ENCODE results near the gene MRPL24.
A peak's percentile ranks its signal among the peaks of the same experiment; 100 is the strongest.

The MRPL24 gene

DNA sequence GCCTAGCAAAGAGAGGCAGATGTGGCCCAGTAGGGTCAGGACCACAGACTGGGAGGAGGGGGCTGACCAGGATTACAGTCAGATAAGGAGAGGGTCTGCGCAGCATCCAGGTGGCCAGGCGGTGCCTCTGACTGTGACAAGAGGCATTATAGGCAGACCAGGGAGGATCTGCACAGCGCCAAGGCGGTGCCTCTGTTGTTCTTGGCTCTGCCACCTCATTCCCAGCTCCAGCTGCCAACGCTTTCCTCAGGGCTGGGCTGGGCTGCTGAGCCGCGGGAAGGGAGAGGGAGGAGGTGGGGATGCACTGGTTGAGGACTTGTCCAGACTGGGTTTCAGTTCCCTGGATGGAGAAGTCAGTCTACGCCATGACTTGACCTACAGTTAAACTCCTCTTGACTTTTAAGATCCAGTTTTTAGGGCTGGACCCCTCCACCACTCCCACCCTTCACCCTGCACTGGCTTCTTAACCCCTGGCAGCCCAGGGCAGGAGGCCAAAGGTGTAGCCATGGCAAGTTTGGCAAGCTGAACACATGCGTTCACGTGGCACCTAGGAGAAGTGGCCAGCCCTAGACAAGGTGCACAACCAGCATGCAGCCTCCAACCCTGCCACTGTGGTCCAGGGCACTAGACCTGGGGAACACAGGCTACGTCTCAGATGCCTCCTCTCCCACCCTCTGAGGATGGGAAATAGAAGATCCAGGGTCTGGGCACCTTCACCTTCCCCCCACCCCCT, 31.0 kb downstream of the MRPL24 start:
- no peak for DNase-seq (ENCODE audit: low spot score)

DNA sequence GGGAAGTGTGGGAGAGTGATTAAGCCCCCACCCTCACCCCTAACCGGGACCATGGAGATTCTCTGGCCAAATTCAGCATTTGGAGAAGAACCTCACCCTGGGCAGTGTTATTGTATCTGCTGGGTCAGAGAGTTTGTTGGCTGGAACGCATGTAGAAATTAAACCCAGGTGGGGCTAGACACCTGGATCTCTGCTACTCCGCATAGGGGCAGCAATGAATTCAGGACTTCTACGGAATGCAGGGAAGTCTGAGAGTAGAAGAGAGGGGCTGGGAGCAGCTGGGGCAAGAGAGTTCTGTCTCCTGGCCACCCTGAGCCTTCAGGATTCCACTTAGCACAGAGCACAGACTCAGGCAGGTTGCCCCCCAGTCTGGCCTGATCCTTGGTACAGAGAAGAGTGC, 31.9 kb downstream of the MRPL24 start:
- DNase-seq (ENCODE audit: low spot score), result no peak

DNA sequence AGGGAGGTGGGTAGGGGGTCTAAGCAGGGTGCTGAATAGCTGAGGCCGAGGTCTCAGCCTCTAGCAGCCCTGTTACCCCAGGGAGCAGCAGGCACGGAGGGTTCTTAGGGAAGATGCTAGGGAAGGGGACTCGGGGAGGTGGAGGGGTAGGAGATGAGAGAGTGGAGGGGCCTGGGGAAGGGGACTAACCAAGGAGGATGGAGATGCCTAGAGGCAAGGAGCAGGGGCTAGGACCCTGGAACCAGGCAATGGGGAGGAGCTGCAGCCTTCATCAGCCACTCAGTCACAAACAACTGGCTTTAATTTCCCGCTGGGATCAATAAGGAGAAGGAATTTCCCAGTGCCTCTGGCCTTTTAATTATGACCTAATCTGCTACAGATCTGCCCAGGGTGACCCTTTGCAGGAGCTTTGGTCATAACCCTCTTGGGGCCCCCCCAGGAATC, 32.6 kb downstream of the MRPL24 start:
- no peak for DNase-seq (ENCODE audit: low spot score)

DNA sequence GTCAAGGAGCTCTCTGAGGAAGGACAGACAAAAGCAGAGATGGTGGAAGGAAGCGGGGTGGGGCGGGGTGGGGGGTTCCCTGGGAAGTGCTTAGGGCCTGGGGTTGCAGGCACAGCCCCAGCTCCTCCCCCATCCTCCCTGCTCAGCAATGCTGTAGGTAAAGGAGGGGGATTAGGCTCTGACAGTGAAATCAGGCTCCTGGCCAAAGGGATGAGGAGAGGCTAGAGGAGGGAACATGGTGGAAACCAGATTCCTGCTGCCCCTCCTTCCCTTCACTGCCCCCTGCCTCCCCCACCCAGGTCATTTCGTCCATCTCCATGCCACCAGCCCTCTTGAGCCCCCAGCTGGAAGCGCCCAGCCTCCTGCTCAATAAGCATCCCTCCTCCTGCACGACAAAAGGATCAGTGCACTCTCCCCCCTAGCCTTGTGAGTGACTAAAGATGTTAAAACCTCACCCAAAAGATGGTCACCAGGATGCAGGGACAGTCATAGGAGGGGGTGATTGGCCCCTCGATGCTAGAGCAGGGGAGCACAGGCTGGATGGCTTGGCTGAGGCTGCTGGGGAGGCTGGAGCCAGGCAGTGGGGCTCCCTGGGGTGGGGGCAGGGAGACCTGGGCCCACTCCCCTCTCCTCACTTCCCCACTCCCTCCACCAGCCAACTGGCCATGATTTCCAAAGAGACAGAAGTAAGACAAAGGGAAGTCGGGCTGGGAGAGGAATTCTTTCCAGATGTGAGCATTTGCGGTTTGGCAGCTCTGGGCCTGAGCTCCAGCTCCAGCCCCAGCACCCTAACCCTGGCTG, 33.3 kb downstream of the MRPL24 start:
- no peak for DNase-seq (ENCODE audit: low spot score)

DNA sequence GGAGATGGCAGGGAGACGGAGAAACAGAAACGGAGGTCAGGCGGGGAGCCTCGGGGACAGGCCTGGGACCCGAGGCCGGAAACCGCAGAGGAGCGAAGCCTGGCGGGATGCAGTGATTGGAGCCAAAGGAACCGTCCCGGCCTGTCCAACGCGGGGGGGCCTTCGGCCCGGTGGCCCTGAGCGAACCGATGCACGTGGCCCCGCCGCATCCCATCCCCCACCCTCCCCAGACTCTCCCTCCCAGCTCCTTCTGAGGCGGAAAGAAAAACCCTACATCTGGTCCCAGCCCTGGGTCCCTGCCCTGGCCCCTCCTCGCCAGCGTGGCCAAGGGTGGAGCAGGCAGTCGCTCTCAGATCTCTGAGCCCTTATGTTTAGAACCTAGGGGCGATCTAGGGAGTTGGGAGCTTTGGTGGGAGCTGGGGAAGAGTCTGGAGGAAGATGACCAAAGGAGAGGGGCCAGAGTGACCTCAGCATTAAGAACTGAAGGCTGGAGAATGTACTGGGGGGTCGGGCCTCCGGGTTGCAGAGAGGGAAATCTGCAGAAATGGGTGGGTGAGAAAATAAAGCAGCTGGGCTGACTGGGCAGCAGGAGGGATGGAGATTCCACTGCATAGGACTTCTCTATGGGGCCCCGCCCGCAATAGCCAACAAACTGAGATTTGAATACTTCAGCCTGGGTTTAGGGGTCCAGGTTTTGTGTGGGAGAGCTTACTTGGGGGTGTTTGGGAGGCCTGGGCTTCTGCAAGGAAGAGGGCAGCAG, 34.1 kb downstream of the MRPL24 start:
- DNase-seq (ENCODE audit: low spot score), result no peak

DNA sequence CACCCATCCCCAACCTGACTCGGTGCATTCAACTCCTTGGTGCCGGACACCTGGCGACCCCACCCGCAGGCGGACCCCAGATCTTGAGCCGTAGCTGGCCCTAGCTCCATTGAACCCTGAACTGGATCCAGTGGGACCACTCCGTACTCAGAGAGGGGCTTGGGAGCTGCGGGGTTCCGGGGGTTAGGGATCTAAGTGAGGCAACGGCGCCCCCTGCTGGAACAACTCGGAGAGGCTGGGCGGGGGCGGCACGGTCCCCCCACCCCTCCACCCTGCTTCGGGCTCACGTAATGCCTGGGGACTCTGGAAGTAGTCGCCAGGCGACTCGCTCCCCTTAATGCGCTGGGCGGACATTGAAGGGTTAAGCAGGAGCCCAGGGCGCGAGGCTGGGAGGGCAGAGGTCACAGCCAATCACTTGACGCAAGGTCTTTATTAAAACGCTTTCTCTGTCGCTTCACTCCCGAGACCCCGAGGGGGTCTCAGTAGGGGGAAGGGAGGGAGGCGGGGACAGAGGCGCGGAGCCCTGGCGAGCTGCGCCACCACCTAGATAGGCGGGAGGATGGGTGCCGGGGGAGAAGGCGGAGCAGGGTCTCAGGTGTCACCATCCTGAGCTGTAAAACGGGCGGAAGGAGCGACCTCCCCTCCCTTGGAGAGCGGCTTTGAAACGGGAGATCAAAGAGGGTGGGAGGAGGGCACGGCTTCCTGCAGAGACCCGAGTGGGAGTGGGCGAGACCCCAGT, 34.8 kb downstream of the MRPL24 start:
- peak; percentile 90 for DNase-seq (ENCODE audit: low spot score)

DNA sequence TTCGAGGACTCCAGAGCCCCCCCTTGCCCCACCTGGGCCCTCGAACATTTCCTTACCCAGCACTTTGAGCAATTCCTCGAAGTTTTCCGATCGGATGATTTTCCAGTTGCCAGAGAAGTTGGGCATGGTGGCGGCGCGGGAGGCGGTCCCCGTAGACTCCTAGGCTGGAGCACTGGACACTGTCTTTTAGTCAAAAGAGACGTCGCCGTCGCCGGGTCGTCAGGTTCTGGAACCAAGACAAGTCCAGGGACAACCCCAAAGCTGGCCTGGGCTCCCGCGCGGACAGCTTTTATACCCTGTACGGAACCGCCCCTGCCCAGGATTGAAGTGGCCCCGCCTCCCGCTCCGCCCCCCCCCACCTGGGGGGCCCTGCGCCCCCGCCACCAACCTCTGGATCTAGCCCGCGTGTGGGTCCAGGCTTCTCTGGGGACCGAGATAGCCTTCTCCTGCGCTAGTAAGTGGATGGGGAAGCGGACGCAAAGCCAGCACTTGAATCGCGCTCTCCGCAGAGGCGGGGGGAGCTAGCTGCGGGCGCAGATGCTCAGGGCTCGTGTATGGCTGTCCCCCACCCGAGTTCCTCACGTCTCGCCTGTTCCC, 35.5 kb downstream of the MRPL24 start, which contains the start of gene CRABP2:
Gene CRABP2, minus strand, starts transcription at position 263 of the 597 bp plus-strand sequence. Its CDS starts 137 bp downstream, at position 126.
- peak; percentile 67 for DNase-seq (ENCODE audit: low spot score)

DNA sequence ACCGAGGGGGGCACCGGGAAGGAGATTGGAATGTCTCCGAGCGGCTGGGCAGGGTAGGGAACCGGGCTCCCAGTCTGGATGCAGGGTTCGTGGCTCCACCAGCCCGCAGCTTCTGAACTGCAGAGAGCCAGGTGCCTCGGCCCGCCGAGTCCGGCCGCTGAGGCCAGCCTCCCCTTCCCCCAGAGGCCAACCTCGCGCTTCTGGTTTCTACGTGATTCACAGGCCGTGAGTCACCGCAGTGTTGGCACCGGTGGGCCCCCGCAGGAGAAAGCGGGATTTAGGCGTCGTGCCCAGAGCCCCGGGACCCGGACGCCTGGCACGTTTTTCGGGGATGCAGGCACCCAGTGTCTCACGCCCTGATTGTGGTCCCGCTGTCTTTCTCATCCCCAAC, 36.0 kb downstream of the MRPL24 start:
- no peak for DNase-seq (ENCODE audit: low spot score)

DNA sequence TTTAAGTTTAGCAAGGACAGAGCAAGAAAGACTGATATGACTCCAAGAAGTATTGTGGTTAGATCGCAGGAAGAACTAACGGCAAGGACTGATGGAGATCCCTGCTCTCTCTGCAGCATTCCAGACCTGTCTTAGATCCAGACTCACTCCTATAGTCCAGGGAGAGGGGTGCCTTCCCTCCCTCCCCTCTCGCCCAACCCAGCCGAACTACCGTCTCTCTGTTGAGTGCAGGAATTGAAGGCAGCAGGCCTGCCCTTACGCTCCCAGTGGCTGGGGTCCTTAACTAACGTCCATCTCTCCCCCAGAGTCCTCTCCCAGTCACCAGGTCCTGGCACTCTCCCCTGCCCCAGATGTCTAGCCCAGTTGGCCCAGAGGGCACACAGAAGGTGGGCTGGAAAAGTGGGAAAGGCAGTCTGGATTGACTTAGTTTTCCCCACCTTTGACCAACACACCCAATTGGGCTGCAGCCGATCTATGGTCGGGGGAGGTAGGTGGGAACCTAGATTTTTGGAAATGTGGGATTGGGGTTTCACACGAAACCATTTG, 36.6 kb downstream of the MRPL24 start:
- DNase-seq (ENCODE audit: low spot score), result no peak

DNA sequence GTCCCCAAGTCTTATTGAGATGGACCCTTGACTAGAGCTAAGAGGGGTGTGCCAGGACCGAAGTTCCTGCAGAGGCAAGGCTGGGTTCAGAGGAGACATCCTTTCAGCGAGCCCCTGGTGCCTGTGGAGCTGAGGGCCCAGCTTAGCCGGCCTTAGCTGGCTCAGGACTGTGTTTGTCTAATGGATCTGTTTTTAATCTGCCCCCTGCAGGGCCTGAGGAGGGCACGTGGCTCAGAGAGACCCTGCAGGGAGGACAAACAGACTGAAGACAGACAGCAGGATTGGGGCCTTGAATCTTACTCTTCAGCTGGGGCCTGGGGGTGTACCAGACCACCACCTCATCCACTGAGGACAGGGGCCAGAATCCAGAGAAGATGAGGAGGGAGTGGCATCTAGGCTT, 37.1 kb downstream of the MRPL24 start:
- DNase-seq (ENCODE audit: low spot score), result no peak

DNA sequence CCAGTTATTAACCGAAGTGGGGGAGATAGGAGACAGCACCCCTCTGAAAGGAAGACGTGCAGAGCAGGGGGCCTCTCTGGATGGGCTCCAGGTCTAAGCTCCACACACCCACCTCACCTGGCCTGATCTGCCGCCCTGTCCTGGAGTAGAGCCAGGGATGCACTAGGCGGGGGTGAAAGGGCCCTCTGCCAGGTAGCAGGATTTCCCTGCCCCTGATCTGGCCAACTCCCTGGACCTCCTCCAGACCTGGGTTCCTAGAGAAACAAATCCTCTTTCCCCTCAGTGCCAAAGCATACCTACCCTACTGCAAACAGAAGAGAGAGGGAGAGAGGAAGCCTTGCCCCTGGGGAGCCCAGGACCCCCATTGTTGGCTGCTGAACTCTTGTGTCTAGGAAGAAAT, 37.6 kb downstream of the MRPL24 start:
- DNase-seq (ENCODE audit: low spot score), result no peak

DNA sequence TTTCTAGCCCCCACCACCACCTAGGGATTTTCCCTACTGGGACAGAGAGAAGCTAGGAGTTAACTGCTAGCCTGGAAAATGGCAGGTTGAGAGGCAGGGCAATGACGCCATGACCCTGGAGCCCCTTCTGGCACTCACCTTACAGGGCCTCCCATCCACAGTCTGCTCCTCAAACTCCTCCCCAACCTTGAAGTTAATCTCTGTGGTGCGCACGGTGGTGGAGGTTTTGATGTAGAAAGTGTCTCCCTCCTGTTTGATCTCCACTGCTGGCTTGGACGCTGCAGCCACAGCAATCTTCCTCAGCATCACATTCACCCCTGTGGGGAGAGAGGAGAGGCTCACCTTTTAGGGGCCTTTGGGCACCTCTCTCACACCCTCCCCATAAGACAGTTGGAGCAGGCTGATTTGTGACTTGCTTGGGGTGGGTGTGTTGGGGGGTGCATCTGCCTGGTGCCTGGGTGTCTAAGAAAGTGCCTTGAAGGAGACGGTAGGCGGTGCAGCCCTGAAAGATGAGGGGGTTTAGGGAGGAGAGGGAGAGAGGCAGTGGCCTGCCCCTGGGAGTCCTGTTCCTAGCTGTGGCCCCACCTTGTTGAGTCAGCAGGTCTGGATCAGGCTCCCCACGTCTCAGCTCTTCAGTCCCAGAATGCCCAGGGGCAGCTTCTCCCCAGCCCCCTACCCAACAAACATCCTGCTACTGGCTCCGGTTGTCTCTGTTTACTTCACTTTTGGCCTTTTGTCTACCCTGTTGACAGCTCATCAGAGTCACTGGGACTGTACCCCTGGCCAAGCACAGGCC, 40.0 kb downstream of the MRPL24 start:
- DNase-seq (ENCODE audit: low spot score), result no peak

DNA sequence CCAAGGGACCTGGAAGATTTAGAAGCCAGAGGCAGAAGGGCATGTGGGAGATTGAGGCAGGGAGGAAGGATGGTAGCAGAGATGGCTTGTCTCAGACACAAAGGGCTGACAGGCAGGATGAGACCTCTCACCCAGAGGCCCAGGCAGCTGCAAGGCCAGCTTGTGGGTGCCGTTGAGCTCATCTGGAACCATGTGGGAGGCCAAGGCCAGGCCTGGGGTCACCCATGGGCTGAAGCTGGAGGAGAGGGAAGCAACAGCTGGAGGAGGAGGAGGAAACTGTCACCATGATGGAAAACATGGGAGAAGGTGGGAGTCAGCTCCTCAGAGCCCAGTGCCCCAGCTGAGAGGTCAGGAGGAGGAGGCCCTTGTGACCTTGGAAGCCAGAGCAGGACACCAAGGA, 41.9 kb downstream of the MRPL24 start:
- DNase-seq (ENCODE audit: low spot score), result no peak

DNA sequence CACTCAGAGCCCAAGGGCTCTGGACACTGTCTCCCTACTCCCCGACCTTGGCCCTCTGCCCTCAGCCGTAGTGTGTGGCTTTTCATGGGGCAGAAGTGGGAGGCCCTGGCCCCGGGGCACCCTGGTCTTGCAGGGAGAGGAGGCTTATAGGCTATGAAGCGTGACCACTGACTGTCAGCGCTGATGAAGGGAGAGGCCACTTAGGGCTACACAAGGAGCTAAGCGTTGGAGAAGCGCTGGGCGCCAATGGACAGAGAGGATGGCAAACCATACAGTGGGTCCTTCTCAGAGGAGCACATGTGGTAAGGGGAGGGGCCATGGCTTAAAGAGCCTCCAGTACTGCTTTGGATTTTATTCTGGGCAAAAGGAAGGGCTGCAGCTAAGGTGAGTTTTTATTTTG, 43.4 kb downstream of the MRPL24 start:
- no peak for DNase-seq (ENCODE audit: low spot score)

DNA sequence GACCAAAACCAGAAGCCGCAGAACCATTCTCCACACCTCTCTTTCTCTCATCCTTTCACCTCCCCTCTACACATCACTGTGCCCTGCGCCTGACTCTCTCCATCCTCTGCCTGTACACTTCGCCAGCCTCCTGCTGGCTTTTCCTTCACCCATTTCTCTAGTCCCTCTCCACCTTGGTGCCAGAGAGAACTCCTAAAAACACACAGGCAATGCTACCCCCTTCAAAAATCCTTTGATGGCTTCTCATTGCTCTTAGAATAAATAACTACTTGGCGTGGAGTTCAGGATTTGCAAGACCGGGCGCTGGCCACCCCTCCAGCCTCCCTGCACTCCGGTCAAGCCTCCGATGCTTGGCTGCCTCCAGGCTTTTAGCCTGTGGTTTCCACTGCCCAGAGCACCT, 44.1 kb downstream of the MRPL24 start:
- no peak for DNase-seq (ENCODE audit: low spot score)

DNA sequence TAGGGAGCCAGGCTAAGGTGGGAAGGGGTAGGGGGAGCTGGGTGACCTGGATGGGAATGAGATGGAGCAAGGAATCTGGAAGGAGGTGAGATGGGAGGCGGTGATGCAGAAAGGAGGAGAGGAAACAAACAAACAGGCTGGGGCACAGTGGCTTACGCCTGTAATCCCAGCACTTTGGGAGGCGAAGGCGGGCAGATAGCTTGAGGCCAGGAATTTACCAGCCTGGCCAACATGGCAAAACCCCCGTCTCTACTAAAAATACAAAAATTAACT, 46.3 kb downstream of the MRPL24 start:
- DNase-seq (ENCODE audit: low spot score), result no peak

DNA sequence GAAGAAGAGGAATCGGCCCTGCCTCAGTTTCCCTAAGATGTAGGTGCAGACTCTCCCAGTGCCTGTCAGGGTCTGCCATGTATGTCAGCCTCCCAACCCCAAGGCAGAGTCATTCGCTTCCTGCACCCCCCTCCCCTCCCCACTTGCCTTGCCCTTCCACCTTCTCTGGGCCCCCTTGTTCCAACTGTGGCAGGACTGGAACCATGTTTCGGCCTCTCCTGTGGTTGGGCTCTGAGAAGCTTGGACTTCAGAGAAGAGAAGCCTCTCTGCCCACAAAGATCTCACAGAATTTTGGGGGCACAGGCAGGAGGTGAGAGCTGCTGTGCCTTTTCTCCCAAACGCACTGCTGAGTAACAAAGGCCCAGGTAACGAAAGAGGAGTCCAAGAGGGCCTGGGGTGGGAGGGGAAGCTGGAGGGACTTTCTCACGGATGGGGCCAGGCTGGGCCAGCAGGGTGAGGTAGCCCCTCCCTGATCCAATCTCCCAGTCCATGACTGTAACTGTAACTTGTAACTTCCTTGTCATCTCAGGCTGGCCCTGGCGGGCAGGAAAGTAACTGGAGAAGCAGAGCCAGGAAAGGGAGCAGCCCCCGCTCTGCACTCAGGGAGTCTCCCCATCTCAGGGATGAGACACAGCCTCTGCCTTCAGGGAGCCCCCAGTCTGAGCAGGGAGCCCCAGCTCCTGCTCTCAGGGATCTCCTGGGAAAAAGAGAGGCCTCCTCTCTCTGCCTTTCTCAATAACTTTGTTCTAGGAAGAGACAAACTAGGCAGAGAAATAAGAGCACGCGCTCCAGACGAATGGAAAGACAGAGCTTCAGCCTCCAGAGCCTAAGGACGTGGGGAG, 46.8 kb downstream of the MRPL24 start:
- DNase-seq (ENCODE audit: low spot score), result no peak

DNA sequence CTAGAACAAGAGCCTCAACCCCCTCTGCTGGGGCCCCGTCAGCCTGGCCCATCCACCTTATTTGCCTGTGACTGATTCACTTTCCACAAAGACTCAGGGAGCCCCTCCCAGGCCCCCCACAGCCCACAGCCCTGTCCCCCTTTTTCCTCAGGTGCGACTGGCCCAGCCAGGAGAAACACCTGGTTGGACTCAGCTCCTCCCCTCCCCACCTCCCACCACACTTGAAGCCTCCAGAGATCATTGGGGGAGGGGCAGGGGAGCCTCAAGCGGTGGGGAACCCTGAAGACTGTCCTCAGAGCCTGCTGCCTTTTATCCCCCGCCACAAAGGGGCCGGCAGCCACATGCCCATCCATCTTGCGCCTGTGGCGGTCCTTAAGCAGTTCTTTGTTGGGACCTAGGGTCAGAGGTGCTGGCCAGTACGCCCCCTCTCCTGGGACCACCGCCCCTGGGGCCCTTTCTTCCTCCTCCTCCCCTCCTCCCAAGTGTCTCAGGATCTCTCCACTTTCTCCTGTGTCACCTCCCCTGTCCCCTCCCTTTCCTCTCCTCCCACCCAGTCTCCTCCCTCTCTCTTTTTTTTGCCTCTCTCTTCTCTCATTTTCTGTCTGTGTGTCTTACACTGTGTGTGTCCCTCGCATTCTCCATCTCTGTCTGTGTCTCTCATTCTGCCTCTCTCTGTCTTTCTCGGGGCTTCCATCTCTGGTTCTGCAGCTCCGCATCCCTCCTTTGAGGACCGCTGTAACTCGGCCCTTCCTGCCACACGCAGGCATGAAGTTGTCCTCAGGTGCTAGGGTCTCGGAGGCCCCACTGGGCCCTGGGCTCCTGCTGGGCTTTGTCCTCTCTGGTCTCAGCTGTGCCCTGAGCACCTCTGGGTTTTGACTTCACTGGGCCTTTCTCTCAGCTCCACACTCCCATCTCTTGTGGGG, 47.7 kb downstream of the MRPL24 start:
- DNase-seq (ENCODE audit: low spot score), result no peak

DNA sequence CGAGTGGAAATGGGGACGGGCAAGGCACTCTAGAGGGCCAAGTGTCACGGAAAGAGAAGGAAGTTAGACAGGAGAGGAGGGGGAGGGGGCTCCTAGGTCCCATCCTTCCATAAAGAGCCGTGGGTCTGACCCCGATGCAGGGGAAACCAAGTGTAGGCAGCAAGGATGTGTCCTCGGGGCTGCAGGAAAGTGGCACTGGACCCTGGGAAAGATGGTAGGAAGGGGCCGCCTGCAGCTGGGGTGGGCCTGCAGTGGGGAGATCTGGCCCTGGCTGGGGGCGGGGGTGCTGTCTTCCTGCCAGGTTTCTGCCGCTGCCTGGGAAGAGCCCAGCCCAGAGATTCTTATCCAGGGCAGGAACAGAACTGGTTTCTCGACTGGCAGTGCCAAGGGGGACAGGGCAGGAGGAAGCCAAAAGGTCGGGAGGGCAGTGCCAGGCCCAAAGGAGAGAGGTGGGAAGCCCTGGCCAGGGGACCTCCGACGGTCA, 48.4 kb downstream of the MRPL24 start:
- DNase-seq (ENCODE audit: low spot score), result no peak

Measured in HuH-7 (cell line).